Tibial nerve (tissue), 4 donors: Measurements from ENCODE around the gene MROH8. TPM values are rescaled to one million over a fixed set of nuclear protein-coding genes. Genes with fewer than 3 reads are reported as not detected.
"Not testable (repeated sequence)": the region's sequence is repeated elsewhere in the genome, so short reads cannot be mapped to it uniquely, and the experiment has no call there.

ENCODE experiments used
- DNase-seq, 2 donors: peaks; one replicate each; pipeline ENCODE4 v3.0.0-alpha.2; 2019; ENCODE audit warnings: low spot score in 2 of 2
- H3K27ac ChIP-seq, 4 donors: fragments of 200-600 bp; sonication (generic) in 3 of 4; one replicate each; pipeline ENCODE4 v1.5.1; 2017 to 2019; ENCODE audit warnings: mild to moderate bottlenecking in 1 of 4
- H3K27me3 ChIP-seq, 2 donors: fragments of 200-600 bp; sonication (generic) in 1 of 2; one replicate each; pipeline versions ENCODE4 v1.5.1 to v1.6.0; 2017 to 2019
- H3K36me3 ChIP-seq, 3 donors: fragments of 200-600 bp; sonication (generic); one replicate each; pipeline ENCODE4 v1.5.1; 2018 to 2019
- H3K4me1 ChIP-seq, 4 donors: fragments of 200-600 bp; sonication (generic) in 3 of 4; one replicate each; pipeline ENCODE4 v1.5.1; 2017 to 2019
- H3K4me3 ChIP-seq, 4 donors: fragments of 200-600 bp; sonication (generic) in 3 of 4; one replicate each; pipeline ENCODE4 v1.5.1; 2017 to 2019; ENCODE audit warnings: mild to moderate bottlenecking in 1 of 4, moderate library complexity in 1 of 4
- H3K9me3 ChIP-seq, 4 donors: fragments of 200-600 bp; sonication (generic) in 3 of 4; one replicate each; pipeline ENCODE4 v1.5.1; 2017 to 2019
- CTCF ChIP-seq, 5 experiments: fragments of 200-600 bp in 3 of 5; fragments of 450-650 bp in 2 of 5; sonication (generic) in 3 of 5; IDR thresholded peaks; one replicate each; pipeline ENCODE4 v1.5.1; 2016 to 2019; ENCODE audit warnings: antibody characterized with exemption in 5 of 5, mild to moderate bottlenecking in 3 of 5, moderate library complexity in 2 of 5
- EP300 ChIP-seq, 2 donors: sonication (generic); formaldehyde crosslinking; IDR thresholded peaks; one replicate each; pipeline ENCODE4 v1.6.1; 2017; ENCODE audit warnings: antibody characterized with exemption in 2 of 2, mild to moderate bottlenecking in 1 of 2
- POLR2A ChIP-seq, 2 donors: fragments of 450-650 bp; IDR thresholded peaks; one replicate each; pipeline ENCODE4 v1.6.1; 2017; ENCODE audit warnings: antibody characterized with exemption in 2 of 2, mild to moderate bottlenecking in 2 of 2, moderate library complexity in 2 of 2
- WGBS, 2 donors: methylation state at CpG; one replicate each; pipeline ENCODE4 v1.1.5; 2018; 5-methylcytosine and 5-hydroxymethylcytosine counted together
- total RNA-seq, 4 donors: library from RNA; depleted of rRNA; stranded (reverse); fragments of >200 nt; gene quantifications; one replicate each; pipeline ENCODE4 v1.1.0, GENCODE V29; 2016

MROH8 gene
- total RNA-seq, 4 donors from 2014 or later = 1.9 to 2.7 (median 2.4) TPM

- H3K36me3 ChIP-seq = peaks cover 0 to 25% (median 0%) of the 10 kb centered on the region in 3 donors
- no peak overlapping the region for H3K4me3 ChIP-seq
- H3K27me3 ChIP-seq = no peaks in the 10 kb centered on the region
- H3K9me3 ChIP-seq = peaks cover 0 to 5% (median 0%) of the 10 kb centered on the region in 4 donors
- H3K27ac ChIP-seq = no peak overlapping the region
- 74 to 78% methylated on average over 4 of the region's 4 CpGs for WGBS, 2 donors
- DNase-seq = no peak
- H3K4me1 ChIP-seq = no peaks in the 10 kb centered on the region
- TF ChIP-seq POLR2A (IDR thresholded peaks at IDR 0.05) = no peak
- TF ChIP-seq CTCF (IDR thresholded peaks at IDR 0.05) = no peak
Measured at GRCh38 chr20:37071481-37071911, 107.9 kb downstream of the MROH8 start.

- not testable (repeated sequence) for H3K27me3 ChIP-seq, DNase-seq, H3K9me3 ChIP-seq, H3K27ac ChIP-seq, H3K4me3 ChIP-seq, H3K4me1 ChIP-seq
- peaks cover 0 to 33% (median 0%) of the 10 kb centered on the region in 3 donors for H3K36me3 ChIP-seq
- WGBS, 2 donors = 75 to 90% methylated on average over 3 to 9 of the region's 25 CpGs
Measured at GRCh38 chr20:37069563-37069962, 109.8 kb downstream of the MROH8 start.

DNA sequence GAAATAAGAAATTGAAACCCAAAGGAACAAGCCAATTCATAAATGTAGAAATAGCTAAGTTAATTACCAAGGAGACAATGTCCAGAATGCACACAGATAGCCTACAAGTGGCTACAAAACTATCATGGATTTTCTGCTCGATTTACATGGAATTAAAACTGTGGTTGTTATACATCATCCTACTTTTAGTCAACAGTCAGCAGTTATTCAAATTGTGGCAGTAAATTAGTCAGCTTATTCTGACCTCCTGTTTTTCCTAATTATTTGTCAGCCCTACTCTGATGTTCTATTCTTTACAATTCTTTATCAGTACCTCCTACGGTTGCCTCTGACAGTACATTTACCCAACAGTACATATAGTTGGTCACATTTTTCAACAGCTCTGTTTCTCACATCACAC, 113.2 kb downstream of the MROH8 start:
- 93 to 96% methylated on average over 2 of the region's 2 CpGs for WGBS, 2 donors
- no peak for TF ChIP-seq EP300 (IDR thresholded peaks at IDR 0.05)
- DNase-seq = no peak
- no peak overlapping the region for H3K27ac ChIP-seq
- no peaks in the 10 kb centered on the region for H3K9me3 ChIP-seq
- no peak overlapping the region for H3K4me3 ChIP-seq
- H3K27me3 ChIP-seq = no peaks in the 10 kb centered on the region
- peaks cover 0 to 49% (median 0%) of the 10 kb centered on the region in 3 donors for H3K36me3 ChIP-seq
- no peaks in the 10 kb centered on the region for H3K4me1 ChIP-seq

DNA sequence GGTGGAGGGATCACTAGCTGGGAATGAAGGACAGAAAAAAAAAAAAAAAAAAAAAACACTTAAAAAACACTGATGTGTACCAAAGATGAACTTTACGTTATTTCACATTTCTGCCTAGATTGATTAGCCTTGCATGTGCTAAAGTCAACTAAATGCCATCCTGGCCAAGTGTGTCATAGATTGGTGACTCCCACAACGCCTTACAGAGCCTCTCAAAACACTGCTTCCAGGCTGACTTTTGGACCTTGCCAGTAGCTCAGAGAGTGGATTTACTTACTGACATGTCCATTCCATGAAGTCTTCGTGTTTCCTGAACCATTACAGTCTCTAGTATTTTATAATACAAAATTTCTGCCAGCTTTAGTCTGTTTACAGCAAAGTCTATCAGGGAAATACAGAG, 124.1 kb downstream of the MROH8 start:
- no peaks in the 10 kb centered on the region for H3K27me3 ChIP-seq
- 89 to 94% methylated on average over 3 of the region's 3 CpGs for WGBS, 2 donors

GRCh38 chr20:37053230-37053950, 126.0 kb downstream of the MROH8 start:
- H3K9me3 ChIP-seq = no peaks in the 10 kb centered on the region
- H3K27ac ChIP-seq = no peak overlapping the region
- H3K4me1 ChIP-seq = no peaks in the 10 kb centered on the region
- TF ChIP-seq POLR2A (IDR thresholded peaks at IDR 0.05) = no peak
- TF ChIP-seq EP300 (IDR thresholded peaks at IDR 0.05) = no peak
- no peak overlapping the region for H3K4me3 ChIP-seq
- 94 to 95% methylated on average over 4 of the region's 4 CpGs for WGBS, 2 donors
- peaks cover 2 to 79% (median 17%) of the 10 kb centered on the region in 3 donors for H3K36me3 ChIP-seq
- DNase-seq = no peak
- H3K27me3 ChIP-seq = no peaks in the 10 kb centered on the region

More for the DNA sequence above, 124.1 kb downstream of the MROH8 start:
- no peak for TF ChIP-seq EP300 (IDR thresholded peaks at IDR 0.05)
- no peak overlapping the region for H3K27ac ChIP-seq
- no peaks in the 10 kb centered on the region for H3K4me1 ChIP-seq
- H3K4me3 ChIP-seq = no peak overlapping the region
- no peaks in the 10 kb centered on the region for H3K9me3 ChIP-seq
- peaks cover 2 to 81% (median 17%) of the 10 kb centered on the region in 3 donors for H3K36me3 ChIP-seq
- DNase-seq = no peak

Other genes with a start within 250 kb of the MROH8 start
- 100 to 1,000 TPM; 466 to 595 (median 566) TPM for gene SAMHD1, start 227.8 kb downstream of the MROH8 start, total RNA-seq
- gene RBL1, start 83.6 kb downstream of the MROH8 start, total RNA-seq = 10 to 100 TPM in 3 of 4 donors, 1 to 10 TPM in 1; 8.0 to 30.6 (median 12.3) TPM
- 100 to 1,000 TPM in 2 of 4 donors, 10 to 100 TPM in 2; 87.7 to 124 (median 101) TPM for gene RPN2, start 218 bp downstream of the MROH8 start, total RNA-seq
- gene GHRH, start 82.3 kb upstream of the MROH8 start, total RNA-seq = not detected
- gene MANBAL, start 110.1 kb upstream of the MROH8 start, total RNA-seq = 10 to 100 TPM; 23.9 to 42.6 (median 31.0) TPM
- gene SRC, start 166.6 kb upstream of the MROH8 start, total RNA-seq = 10 to 100 TPM; 23.4 to 36.9 (median 29.0) TPM